ENCODE measurements around the gene STIMATE.

Gene STIMATE

GRCh38 chr3:52849656-52850055 lies 47.7 kb downstream of the STIMATE start:
- H3K4me3 ChIP-seq (ENCODE audit: low read depth, low read length): no peak overlapping the region
- TF ChIP-seq, protein P1, sequence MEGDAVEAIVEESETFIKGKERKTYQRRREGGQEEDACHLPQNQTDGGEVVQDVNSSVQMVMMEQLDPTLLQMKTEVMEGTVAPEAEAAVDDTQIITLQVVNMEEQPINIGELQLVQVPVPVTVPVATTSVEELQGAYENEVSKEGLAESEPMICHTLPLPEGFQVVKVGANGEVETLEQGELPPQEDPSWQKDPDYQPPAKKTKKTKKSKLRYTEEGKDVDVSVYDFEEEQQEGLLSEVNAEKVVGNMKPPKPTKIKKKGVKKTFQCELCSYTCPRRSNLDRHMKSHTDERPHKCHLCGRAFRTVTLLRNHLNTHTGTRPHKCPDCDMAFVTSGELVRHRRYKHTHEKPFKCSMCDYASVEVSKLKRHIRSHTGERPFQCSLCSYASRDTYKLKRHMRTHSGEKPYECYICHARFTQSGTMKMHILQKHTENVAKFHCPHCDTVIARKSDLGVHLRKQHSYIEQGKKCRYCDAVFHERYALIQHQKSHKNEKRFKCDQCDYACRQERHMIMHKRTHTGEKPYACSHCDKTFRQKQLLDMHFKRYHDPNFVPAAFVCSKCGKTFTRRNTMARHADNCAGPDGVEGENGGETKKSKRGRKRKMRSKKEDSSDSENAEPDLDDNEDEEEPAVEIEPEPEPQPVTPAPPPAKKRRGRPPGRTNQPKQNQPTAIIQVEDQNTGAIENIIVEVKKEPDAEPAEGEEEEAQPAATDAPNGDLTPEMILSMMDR (conservative IDR thresholded peaks at IDR 0.05; ENCODE audit: low read depth, low read length): no peak
- DNase-seq (ENCODE audit: low read depth): no peak

- peak; percentile 91 for DNase-seq (ENCODE audit: low read depth)
- TF ChIP-seq, protein P1 (conservative IDR thresholded peaks at IDR 0.05; ENCODE audit: low read depth, low read length): no peak
- no peak overlapping the region for H3K4me3 ChIP-seq (ENCODE audit: low read depth, low read length)
Observed at GRCh38 chr3:52848617-52849016, 48.7 kb downstream of the STIMATE start.

GRCh38 chr3:52847726-52848125 lies 49.6 kb downstream of the STIMATE start:
- no peak for DNase-seq (ENCODE audit: low read depth)
- H3K4me3 ChIP-seq (ENCODE audit: low read depth, low read length): no peak overlapping the region
- TF ChIP-seq, protein P1 (conservative IDR thresholded peaks at IDR 0.05; ENCODE audit: low read depth, low read length): no peak

- TF ChIP-seq, protein P1 (conservative IDR thresholded peaks at IDR 0.05; ENCODE audit: low read depth, low read length): no peak
- DNase-seq (ENCODE audit: low read depth): no peak
- no peak overlapping the region for H3K4me3 ChIP-seq (ENCODE audit: low read depth, low read length)
Observed at GRCh38 chr3:52847241-52847640, 50.1 kb downstream of the STIMATE start.

DNA sequence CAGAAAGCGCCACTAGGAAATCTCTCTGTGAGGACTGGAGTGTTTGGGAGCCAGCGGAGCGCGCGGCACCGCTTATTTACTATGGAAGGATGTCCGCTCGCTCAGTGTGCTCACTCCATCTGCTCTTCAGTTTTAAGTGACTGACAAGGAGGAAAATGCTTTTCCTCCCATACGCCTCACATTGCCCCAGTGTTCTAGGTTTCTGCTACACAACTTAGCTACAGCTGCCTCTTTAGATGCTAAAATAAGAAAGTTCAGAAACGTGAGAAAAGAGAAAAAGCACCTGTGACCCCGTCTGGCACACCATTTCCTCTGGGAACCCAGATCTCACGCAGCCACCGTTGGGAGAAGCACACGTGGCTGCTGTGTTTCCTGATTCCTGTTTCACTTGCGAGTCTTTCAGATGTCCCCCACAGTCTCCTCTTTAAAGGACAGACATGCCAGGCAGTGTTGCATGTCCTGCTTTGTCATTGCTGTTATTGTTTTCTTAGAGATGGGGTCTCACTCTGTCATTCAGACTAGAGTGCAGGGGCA lies 50.8 kb downstream of the STIMATE start:
- TF ChIP-seq, protein P1 (conservative IDR thresholded peaks at IDR 0.05; ENCODE audit: low read depth, low read length): no peak
- no peak for DNase-seq (ENCODE audit: low read depth)
- H3K4me3 ChIP-seq (ENCODE audit: low read depth, low read length): no peak overlapping the region

DNA sequence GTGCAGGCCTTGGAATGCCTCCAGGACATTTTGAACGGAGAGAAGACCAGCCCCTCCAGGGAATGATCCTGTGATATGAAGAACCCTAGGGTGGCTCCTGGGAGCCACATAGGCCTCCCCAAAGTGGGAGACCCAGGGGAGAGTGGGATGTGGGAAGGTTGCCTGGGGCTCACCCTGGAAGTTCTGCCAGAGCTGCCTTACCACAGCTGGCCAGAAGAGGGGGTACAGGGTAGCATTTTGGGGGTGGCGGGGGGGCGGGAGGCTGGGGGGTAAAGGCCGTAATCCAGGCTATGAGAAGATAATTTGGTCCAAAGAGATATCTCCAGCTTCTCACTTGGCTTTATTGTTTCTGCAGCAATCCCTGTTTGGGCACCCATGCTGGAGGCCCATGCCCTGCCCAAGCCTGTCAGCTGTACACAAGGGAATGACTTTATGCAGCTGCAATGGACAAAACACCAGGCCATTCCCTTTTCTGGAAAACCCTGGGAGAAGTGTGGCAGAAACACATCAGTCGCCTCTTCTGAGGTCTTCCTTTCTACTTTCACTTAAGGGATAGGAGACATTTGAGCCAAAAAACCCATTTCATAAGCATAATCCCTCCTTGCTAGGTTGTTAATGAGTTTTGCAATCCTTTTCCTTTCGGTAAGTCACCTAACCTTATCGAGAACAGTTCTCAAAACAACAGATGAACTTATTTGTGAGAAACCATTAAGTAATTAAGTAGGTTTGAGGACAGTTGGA lies 51.5 kb downstream of the STIMATE start:
- TF ChIP-seq, protein P1 (conservative IDR thresholded peaks at IDR 0.05; ENCODE audit: low read depth, low read length): peak; percentile 51
- no peak for DNase-seq (ENCODE audit: low read depth)
- no peak overlapping the region for H3K4me3 ChIP-seq (ENCODE audit: low read depth, low read length)

- TF ChIP-seq, protein P1 (conservative IDR thresholded peaks at IDR 0.05; ENCODE audit: low read depth, low read length): no peak
- no peak overlapping the region for H3K4me3 ChIP-seq (ENCODE audit: low read depth, low read length)
- DNase-seq (ENCODE audit: low read depth): peak; percentile 63
Observed at GRCh38 chr3:52845157-52845556, 52.2 kb downstream of the STIMATE start.

Measured in choroid plexus epithelial cell (primary cell).